IMR-90 (cell line): ENCODE data around the gene MAML2. TPM values are rescaled to one million over a fixed set of nuclear protein-coding genes. Genes with fewer than 3 reads are reported as not detected.

Experiments used
- ATAC-seq: fragments of 200-7000 bp; cut with Tn5 transposase; 2 replicates; pipeline ENCODE4 v1.9.1; 2020; ENCODE audit warnings: low read depth, mild to moderate bottlenecking, moderate library complexity
- BruUV-seq: library from RNA; stranded (reverse); fragments of 400-500 nt; replicated peaks from 2 replicates; lab custom pipeline; 2021; lab: Mats Ljungman, UMichigan
- CTCF ChIA-PET: fragments of 300-600 bp; formaldehyde crosslinking; extraction: SDS; loops from one replicate; lab custom pipeline; 2021; ENCODE audit warnings: antibody characterized with exemption; lab: Yijun Ruan, JAX
- POLR2A ChIA-PET: fragments of 300-600 bp; sonication (Branson Sonifier 250); formaldehyde crosslinking; loops from one replicate; lab custom pipeline; 2022; ENCODE audit warnings: antibody characterized with exemption; ENCODE audit not compliant: unreplicated experiment; lab: Charles Lee
- DNase-seq: peaks from one replicate; pipeline ENCODE4 v3.0.0; 2013
- H2AFZ ChIP-seq: replicated peaks from 2 replicates; pipeline ENCODE3; 2013; ENCODE audit warnings: low read length, mild to moderate bottlenecking; ENCODE audit not compliant: poor library complexity
- H2AK5ac ChIP-seq: 2 replicates; pipeline ENCODE4 v1.6.1; 2013; ENCODE audit warnings: low read depth, low read length, inconsistent platforms
- H2AK9ac ChIP-seq: replicated peaks from 2 replicates; pipeline ENCODE3; 2013; ENCODE audit warnings: mild to moderate bottlenecking, low read depth, low read length, moderate library complexity; ENCODE audit not compliant: poor library complexity
- H2BK120ac ChIP-seq: 2 replicates; pipeline ENCODE4 v1.6.1; 2013; ENCODE audit warnings: low read depth, low read length, inconsistent platforms
- H2BK15ac ChIP-seq: 3 replicates; pipeline ENCODE4 v1.6.1; 2013; ENCODE audit warnings: low read depth, low read length, inconsistent platforms
- H2BK20ac ChIP-seq: 2 replicates; pipeline ENCODE4 v1.6.1; 2013; ENCODE audit warnings: low read depth, mild to moderate bottlenecking, inconsistent platforms, low read length, moderate library complexity
- H2BK5ac ChIP-seq: 2 replicates; pipeline ENCODE4 v1.6.1; 2013; ENCODE audit warnings: mild to moderate bottlenecking, low read depth, low read length, inconsistent platforms; ENCODE audit not compliant: poor library complexity, severe bottlenecking
- H3K14ac ChIP-seq: replicated peaks from 2 replicates; pipeline ENCODE4 v1.6.1; 2013; ENCODE audit warnings: low read depth, low read length, inconsistent platforms
- H3K18ac ChIP-seq: 2 replicates; pipeline ENCODE4 v1.6.1; 2013; ENCODE audit warnings: low read depth, low read length, control low read depth
- H3K23ac ChIP-seq: 2 replicates; pipeline ENCODE4 v1.6.1; 2013; ENCODE audit warnings: low read depth, low read length, inconsistent platforms
- H3K27ac ChIP-seq: 2 replicates; pipeline ENCODE4 v1.5.1; 2013; ENCODE audit warnings: mild to moderate bottlenecking, control low read depth, low read length; ENCODE audit not compliant: insufficient read depth
- H3K27me3 ChIP-seq: 2 replicates; pipeline ENCODE4 v1.6.1; 2013; ENCODE audit warnings: low read length; ENCODE audit not compliant: control insufficient read depth, insufficient read depth
- H3K36me3 ChIP-seq: 2 replicates; pipeline ENCODE4 v1.6.1; 2013; ENCODE audit warnings: low read length, mixed read lengths; ENCODE audit not compliant: control insufficient read depth, insufficient read depth
- H3K4ac ChIP-seq: 2 replicates; pipeline ENCODE4 v1.6.1; 2013; ENCODE audit warnings: low read depth, low read length, inconsistent platforms
- H3K4me1 ChIP-seq: 2 replicates; pipeline ENCODE4 v1.6.1; 2013; ENCODE audit warnings: low read length, mixed read lengths; ENCODE audit not compliant: control insufficient read depth, insufficient read depth
- H3K4me2 ChIP-seq: 2 replicates; pipeline ENCODE4 v1.6.1; 2013; ENCODE audit warnings: low read depth, mild to moderate bottlenecking, control low read depth, low read length, moderate library complexity
- H3K4me3 ChIP-seq: 2 replicates; pipeline ENCODE4 v1.5.1; 2013; ENCODE audit warnings: low read depth, mild to moderate bottlenecking, control low read depth, low read length, moderate library complexity; ENCODE audit not compliant: insufficient read depth
- H3K56ac ChIP-seq: 2 replicates; pipeline ENCODE4 v1.6.1; 2013; ENCODE audit warnings: low read length, inconsistent platforms; ENCODE audit not compliant: insufficient read depth; ENCODE audit errors: extremely low read depth
- H3K79me1 ChIP-seq, 2 experiments: 2 replicates each; pipeline ENCODE4 v1.6.1; 2013; ENCODE audit warnings: low read length in 2 of 2, inconsistent platforms in 1 of 2, low read depth in 1 of 2
- H3K9ac ChIP-seq: 2 replicates; pipeline ENCODE4 v1.6.1; 2013; ENCODE audit warnings: low read depth, low read length, control low read depth
- H3K9me1 ChIP-seq: 2 replicates; pipeline ENCODE4 v1.6.1; 2013; ENCODE audit warnings: low read length, inconsistent platforms; ENCODE audit not compliant: insufficient read depth
- H3K9me3 ChIP-seq: 2 replicates; pipeline ENCODE4 v1.6.1; 2013; ENCODE audit warnings: low read length; ENCODE audit not compliant: control insufficient read depth, insufficient read depth
- H4K20me1 ChIP-seq: 2 replicates; pipeline ENCODE4 v1.6.1; 2013; ENCODE audit warnings: low read length, inconsistent platforms; ENCODE audit not compliant: insufficient read depth
- H4K5ac ChIP-seq: 2 replicates; pipeline ENCODE4 v1.6.1; 2013; ENCODE audit warnings: mild to moderate bottlenecking, low read depth, low read length, control low read depth
- H4K8ac ChIP-seq, 2 experiments: 2 replicates each; pipeline ENCODE4 v1.6.1; 2013; ENCODE audit warnings: low read depth in 2 of 2, low read length in 2 of 2, control low read depth in 1 of 2, inconsistent platforms in 1 of 2
- H4K91ac ChIP-seq: 2 replicates; pipeline ENCODE4 v1.6.1; 2013; ENCODE audit warnings: low read depth, low read length, inconsistent platforms; ENCODE audit not compliant: insufficient read depth
- CHD1 ChIP-seq: IDR thresholded peaks from 2 replicates; pipeline ENCODE4 v1.6.1; 2012; ENCODE audit warnings: low read depth, low read length, improper control_type of control experiment
- NFE2L2 ChIP-seq: fragments of 150-350 bp; IDR thresholded peaks from 2 replicates; pipeline ENCODE4 v1.6.1; 2016; ENCODE audit warnings: low read depth, mild to moderate bottlenecking, low read length
- dilution Hi-C: fragments of 300-500 bp; cut with HindIII; formaldehyde crosslinking; loops from one replicate; pipeline ENCODE4 v1.14.3; 2018; ENCODE audit warnings: low sequenced_read_pairs; ENCODE audit not compliant: unreplicated experiment
- in situ Hi-C: fragments of 300-500 bp; cut with MboI; formaldehyde crosslinking; loops from 3 replicates; pipeline ENCODE4 v1.14.3; 2019; ENCODE audit warnings: low sequenced_read_pairs, inconsistent platforms, mixed read lengths
- intact Hi-C: fragments of 100-400 bp; cut with micrococcal nuclease; formaldehyde crosslinking; loops from 2 replicates; pipeline ENCODE4 v1.10.0; 2022
- polyA plus RNA-seq, 3 experiments: library from polyadenylated mRNA; depleted of rRNA; stranded (reverse); fragments of >200 nt; gene quantifications; 2 replicates each; pipeline ENCODE4 v1.2.3, GENCODE V29; 2012; ENCODE audit warnings: low replicate concordance in 1 of 3
- total RNA-seq: library from RNA; depleted of rRNA; stranded (reverse); fragments of >200 nt; gene quantifications from 2 replicates; pipeline ENCODE4 v1.2.3, GENCODE V29; 2012

MAML2 gene
- total and polyA plus RNA-seq, 2 of the 4 experiments (the other 2 are of a cell fraction), result 15.0 to 19.5 TPM

DNA sequence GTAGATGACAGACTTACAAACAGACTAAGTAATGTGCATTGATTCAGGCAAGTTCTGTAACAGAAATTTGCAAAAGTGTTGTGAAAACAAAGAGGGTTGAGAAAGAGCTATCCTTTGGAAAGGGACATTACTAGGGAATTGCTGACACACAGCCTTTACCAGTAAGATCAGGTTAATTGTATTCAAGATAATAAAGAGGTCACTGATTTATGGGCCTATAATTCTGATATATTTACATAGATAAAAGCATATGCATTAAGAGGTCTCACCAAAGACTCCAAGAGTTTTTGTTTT, 138.7 kb downstream of the MAML2 start:
- Histone ChIP-seq H2AFZ (no peak overlapping the region), H2BK20ac (no peak overlapping the region), H2AK5ac (no peak overlapping the region), H3K4ac (no peak overlapping the region; the same call in 1 of the 2 replicates), H3K14ac (no peak overlapping the region), H4K8ac (no peak overlapping the region), H3K4me1 (peaks cover 6% of the 10 kb centered on the region), H3K18ac (no peak overlapping the region), H3K27me3 (no peaks in the 10 kb centered on the region), H3K9ac (no peak overlapping the region), H3K27ac (no peak overlapping the region), H4K5ac (no peak overlapping the region), H2BK120ac (no peak overlapping the region), H3K36me3 (peaks cover 1% of the 10 kb centered on the region; the same call in 1 of the 2 replicates), H3K23ac (no peak overlapping the region), H3K4me3 (no peak overlapping the region), H3K4me2 (no peak overlapping the region), H3K9me1 (peaks cover 7% of the 10 kb centered on the region; the same call in 1 of the 2 replicates), H2AK9ac (no peak overlapping the region), H4K20me1 (no peaks in the 10 kb centered on the region), H4K91ac (no peak overlapping the region), H3K9me3 (no peaks in the 10 kb centered on the region), H3K79me1 (peaks cover 21 to 47% of the 10 kb centered on the region in 2 experiments), H2BK15ac (no peak overlapping the region), H3K56ac (no peak overlapping the region), H2BK5ac (no peak overlapping the region)
- dilution Hi-C loops, result no loop called here
- no TSS peak for BruUV-seq
- in situ Hi-C loops, result no loop called here
- intact Hi-C loops, result no loop called here
- CTCF ChIA-PET, result no interaction called here
- POLR2A ChIA-PET, result no interaction called here
- TF ChIP-seq NFE2L2 (no peak), CHD1 (no peak)
- no peak for DNase-seq
- ATAC-seq, result no peak
